GM18520 (cell line): ENCODE data around the gene OXSR1.
"Not testable (repeated sequence)": the region's sequence is repeated elsewhere in the genome, so short reads cannot be mapped to it uniquely, and the experiment has no call there.

Experiments
- ATAC-seq: cut with Tn5 transposase; IDR thresholded peaks from one replicate; pipeline ENCODE4 v1.9.1; 2021; ENCODE audit not compliant: unreplicated experiment

The OXSR1 gene

DNA sequence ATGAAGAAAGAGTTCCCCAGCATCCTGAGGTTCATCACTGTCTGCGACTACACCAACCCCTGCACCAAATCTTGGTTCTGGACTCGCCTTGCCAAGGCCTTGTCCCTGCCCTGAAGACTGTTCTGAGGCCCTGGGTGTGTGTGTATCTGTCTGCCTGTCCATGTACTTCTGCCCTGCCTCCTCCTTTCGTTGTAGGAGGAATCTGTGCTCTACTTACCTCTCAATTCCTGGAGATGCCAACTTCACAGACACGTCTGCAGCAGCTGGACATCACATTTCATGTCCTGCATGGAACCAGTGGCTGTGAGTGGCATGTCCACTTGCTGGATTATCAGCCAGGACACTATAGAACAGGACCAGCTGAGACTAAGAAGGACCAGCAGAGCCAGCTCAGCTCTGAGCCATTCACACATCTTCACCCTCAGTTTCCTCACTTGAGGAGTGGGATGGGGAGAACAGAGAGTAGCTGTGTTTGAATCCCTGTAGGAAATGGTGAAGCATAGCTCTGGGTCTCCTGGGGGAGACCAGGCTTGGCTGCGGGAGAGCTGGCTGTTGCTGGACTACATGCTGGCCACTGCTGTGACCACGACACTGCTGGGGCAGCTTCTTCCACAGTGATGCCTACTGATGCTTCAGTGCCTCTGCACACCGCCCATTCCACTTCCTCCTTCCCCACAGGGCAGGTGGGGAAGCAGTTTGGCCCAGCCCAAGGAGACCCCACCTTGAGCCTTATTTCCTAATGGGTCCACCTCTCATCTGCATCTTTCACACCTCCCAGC lies 24.0 kb upstream of the OXSR1 start:
- ATAC-seq, result no peak

DNA sequence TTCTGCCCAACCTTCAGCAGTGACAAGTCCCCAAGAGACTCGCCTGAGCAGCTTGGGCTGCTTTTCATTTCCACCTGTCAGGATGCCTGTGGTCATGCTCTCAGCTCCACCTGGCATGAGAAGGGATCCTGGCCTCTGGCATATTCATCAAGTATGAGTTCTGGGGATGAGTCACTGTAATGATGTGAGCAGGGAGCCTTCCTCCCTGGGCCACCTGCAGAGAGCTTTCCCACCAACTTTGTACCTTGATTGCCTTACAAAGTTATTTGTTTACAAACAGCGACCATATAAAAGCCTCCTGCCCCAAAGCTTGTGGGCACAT lies 23.4 kb upstream of the OXSR1 start:
- ATAC-seq, result no peak

DNA sequence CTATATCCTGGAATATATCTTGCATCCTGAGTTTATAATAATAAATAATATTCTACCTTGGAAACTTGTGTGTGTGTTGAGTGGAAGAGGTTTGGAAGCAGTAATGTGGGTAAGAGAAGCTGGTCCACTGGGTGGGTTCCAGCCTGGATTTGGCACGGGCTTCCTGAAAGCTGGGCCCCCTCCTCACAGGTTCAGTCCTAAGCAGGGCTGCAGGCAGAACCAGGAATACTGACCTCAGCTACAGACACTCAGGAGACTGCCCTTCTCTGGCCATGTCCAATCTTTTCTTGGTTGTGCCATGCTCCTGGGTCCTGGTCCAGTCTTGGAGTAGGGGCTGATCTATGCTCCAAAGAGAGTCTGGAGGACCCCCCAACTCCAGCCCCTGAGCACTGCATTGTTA lies 22.4 kb upstream of the OXSR1 start:
- ATAC-seq, result no peak

DNA sequence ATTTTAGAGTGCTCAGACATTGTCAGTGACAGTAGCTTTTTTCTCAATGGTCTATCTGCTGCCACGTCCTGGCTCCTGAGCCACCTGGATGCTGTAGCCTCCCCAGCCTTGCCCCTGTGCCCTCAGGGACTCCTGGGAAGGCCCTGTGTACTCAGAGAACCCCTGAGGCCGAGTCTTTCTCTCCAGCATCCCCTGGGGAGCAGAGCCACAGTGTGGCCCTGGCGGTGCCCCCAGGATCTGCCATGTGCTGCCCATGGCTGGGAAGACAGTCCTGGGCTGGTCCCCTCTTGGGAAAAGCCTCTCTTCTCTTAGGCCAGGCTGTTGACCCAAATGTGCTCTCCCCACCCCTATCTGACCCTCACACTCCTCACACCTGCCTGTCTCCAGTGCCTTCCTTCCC lies 21.8 kb upstream of the OXSR1 start:
- no peak for ATAC-seq

DNA sequence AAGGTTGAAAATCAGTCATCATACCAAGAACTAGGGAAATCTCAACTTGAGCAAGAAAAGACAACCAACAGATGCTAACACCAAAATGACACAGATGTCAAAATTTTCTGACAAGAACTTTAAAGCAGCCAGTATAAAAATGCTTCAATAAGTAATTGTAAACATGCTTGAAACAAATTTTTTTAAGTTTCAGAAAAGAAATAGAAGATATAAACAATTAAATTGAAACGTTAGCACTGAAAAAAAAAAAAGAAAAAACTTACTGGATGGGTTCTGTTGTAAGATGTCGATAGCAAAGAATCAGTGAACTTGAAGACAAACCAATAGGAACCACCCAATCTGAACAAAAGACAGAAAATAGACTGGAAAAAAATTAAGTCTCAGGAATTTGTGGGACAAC lies 18.8 kb upstream of the OXSR1 start:
- no peak for ATAC-seq

DNA sequence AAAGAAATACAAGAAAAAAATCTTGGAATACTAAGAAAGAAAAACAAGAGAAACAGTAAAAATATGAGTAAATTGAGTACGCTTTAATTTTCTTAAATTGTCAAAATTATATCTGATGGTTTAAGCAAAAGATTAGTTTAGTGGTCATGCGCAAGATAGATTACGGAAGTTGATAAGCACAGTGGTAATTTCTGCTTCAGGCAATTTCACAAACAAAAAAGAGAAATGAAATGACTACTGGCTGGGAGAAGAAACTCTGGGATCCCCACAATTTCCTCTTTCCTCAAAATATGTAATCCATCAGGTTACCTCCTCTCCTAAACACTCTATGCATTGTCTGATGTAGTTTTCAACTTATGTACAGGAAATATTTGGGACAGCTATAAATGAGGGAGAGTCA lies 17.9 kb upstream of the OXSR1 start:
- ATAC-seq, result no peak

DNA sequence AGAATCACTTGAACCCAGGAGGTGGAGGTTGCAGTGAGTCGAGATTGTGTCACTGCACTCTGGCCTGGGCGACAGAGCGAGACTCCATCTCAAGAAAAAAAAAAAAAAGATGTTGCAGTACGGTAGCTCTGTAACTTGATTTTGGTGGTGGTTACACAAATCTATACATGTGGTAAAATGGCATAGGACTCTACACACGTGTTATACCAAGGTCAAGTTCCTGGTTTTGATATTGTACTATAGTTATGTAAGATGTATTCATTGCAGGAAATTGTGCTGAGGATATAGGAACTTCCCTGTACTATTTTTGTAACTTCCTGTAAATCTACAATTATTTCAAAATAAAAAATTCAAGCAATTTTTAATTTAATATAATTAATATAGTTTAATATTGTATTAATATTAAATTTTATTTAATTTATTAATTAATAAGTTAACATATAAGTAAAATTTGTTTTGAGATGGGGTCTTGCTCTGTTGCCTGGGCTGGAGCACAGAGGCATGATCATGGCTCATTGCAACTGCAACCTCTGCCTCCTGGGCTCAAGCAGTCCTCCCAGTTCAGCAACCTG lies 16.9 kb upstream of the OXSR1 start:
- no peak for ATAC-seq

DNA sequence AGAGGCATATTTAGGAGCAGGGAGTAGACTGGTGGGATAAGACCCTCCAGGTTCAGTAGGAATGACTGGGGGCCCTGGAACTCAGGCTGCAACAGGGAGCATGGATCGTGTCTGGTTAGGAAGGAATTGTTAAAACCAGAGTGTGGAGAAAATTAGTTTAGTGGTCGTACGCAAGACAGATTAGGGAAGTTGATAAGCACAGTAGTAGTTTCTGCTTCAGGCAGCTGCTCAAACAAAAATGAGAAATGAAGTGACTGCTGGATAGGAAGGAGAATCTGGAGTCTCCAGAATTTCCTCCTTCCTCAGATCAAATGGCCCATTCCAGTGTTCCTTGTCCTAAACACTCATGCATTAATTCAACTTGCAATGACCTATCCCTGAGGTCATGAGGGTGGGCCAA lies 15.6 kb upstream of the OXSR1 start:
- no peak for ATAC-seq

DNA sequence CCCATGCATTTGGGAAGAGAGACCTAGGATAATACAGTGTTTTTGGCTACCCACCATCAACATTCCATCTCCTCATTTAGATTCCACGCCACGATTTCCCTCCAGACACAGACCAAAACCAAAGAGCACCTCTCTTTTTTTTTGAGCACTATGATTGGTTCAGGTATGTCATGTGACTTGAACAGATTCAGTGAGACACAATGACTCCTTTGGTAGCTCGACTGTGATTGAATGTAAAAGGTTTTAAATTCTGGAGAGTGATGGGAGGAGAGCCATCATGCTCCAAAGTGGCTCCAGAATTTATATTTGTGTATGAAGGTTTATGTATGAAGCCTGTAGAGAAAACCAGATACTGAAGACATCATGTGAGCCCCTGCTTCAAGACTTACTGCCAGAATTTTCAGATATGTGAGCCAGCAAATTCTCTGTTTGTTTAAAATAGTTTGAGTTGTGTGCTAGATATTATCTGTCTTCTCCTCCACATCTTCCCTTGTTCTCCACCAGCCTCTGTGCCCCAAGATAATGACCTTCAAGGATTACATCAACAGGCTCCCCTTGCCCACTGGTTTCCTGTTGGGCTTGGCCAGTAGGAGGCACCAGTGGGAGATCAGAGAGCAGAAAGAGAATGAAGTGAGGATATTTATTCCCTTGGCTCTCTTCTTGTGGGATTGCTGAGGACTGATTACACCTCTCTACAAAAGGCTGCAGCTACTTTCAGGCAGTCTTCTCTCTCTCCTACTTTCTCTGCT lies 14.4 kb upstream of the OXSR1 start:
- ATAC-seq, result no peak

DNA sequence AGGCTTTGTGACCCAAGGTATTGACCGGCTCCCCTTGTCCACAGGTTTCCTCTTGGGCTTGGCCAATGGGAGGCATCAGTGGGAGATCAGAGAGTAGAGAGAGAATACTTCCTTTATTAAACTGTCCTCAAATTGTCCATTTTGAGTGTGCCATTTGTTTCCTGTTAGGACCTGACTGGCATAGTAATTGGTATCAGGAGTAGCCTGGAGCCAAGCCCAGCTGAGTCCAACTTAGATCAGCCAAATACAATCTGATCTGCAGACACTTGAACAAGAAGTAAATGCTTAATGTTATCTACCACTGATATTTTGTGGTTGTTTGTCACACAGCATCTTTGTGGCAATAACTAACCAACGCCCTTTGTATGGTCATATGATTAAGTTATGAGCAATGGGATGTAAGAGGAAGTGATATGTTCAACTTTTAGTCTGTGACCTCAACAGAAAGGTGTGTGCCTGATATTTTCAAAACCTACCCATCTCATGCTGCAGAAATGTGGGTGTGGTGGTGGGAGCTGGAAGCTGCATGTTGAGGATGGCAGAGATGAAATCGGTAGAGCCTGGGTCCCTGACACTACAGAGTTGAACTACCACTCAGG lies 13.6 kb upstream of the OXSR1 start:
- no peak for ATAC-seq

DNA sequence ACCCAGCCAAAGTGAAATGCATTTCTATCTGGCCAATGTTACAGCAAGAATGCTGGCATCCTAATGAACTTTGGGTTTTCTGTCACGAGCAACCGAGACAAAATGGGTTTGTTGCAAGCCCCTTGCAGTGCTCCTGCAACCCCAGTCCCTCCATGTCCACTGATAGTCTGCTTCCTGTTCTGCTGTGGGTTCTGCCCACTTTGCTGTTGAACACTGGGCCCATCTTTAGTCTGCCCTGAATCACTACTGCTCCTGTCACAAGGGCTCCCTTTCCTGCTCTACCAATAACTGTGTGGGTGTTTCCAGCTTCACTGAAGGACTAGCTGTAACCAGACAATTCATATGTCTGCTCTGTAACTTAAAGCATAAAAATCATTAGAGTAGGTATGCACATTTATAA lies 12.7 kb upstream of the OXSR1 start:
- no peak for ATAC-seq

DNA sequence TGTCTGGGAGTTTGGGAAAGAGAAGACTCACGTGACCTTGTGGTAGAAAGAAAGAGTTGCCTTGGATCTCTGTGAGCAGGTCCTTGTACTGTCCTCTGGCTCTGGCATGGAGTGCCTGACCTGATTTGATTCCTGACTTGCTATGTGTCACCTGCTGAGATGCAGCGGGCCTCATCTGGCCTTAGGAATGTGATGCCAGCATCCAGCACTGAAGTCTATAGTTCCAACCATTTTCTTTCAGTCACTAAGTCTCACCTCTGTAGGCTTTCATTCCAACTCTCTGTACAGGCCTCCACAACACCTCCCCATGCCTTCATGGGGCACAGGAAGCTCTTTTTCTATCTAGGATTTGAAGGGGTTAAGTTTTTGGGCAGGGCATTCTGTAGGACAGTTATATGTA lies 12.1 kb upstream of the OXSR1 start:
- ATAC-seq, result no peak

DNA sequence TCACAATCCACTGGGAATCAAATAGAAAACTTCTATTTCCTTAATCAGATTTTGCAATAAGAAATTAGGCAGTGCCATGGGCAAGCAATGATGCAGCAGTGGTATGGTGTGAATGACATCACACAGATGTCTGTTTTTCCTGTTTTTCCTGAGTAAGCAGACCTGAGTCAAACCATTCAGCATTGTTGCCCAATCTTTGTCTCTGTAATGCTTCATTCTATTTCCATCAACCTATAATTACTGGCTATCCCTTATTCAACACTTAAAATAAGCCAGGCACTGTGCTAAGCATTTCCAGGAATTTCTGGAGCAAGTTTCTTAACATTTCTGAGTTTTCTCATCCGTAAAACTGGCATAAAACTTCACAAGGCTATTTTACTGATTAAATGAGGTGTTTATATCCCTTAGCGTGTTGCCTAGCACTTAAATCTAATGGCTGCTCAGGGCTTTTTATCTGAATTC lies 11.3 kb upstream of the OXSR1 start:
- no peak for ATAC-seq

DNA sequence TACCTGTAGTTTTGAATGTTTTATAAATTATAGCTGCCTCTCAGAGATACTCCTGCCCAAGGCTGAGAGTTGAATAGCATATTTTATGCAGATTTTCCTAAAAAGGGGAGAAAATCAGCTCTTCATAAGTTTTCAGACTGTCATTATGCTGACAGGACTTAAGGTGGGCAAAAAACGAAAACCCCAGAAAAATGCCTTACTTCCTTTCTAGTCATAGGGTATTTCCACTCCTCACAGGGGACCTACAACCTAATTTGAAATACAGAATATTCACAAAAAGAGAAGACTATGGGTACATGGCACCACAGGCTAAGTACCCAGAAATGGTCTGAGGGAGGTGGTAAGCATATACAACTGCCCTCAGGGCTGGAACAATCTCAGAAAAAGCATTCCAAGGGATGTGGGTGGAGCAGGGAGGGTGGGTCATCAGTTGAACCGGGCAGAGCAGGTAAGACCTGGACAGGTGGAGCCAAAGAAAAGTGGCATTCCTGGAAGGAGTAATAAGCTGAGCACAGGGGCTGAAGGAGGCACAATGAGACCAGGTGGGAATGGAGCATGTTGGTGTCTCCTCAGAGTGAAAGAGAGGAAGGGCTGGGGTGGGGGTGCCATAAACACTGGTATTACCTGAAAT lies 10.6 kb upstream of the OXSR1 start:
- ATAC-seq, result no peak

DNA sequence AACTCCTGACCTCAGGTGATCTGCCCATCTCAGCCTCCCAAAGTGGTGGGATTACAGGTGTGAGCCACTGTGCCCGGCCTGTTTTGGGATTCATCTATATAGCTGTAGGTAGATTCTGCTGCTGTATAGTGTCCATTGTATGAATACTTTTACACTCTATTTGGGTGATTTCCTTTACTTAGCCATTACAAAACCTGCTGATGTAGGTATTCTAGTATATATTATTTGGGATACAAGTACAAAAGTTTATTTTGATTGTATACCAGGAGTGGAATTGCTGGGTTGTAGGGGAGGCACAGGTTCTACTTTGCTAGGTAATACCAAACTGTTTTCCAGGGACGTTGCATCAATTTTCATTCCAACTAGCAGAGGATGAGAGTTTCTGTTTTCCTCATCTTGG lies 9.5 kb upstream of the OXSR1 start:
- ATAC-seq, result no peak

DNA sequence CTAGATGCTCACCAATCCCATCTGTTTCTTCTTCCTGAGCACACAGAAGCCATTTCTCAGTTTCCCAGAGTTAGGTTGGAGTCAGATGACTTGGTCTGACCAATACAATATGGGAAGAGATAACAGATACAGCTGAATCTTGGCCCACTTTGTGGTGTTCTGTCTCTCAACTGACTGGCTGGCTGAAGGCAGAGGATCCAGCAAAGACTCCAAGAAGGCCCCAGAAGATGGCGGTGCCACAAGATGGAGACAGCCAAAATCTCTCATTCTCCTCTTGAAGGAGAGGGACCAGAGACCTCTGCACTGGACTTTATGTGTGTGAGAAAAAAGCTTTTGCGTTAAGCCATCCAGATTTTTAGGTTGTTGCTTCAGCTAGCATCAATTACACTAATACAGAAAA lies 8.2 kb upstream of the OXSR1 start:
- ATAC-seq, result no peak

DNA sequence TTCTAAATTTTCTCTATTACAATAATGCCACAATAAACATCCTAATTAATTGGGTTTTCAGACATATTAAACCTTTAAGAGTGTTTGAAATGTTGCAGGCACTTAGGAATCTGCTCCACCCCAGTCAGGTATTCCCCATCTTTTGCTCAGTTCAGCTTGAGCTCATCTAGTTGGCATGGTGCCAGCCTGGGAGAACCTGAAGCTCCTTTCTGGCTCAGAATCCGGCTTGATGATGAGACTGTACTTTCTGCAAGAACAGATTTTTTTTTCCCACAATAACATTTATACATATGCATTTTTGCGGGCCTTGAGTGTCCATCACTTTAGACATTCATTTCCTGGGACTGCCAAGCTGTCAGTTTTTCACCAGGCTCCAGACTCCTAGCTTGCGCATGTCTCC lies 7.7 kb upstream of the OXSR1 start:
- ATAC-seq, result no peak

DNA sequence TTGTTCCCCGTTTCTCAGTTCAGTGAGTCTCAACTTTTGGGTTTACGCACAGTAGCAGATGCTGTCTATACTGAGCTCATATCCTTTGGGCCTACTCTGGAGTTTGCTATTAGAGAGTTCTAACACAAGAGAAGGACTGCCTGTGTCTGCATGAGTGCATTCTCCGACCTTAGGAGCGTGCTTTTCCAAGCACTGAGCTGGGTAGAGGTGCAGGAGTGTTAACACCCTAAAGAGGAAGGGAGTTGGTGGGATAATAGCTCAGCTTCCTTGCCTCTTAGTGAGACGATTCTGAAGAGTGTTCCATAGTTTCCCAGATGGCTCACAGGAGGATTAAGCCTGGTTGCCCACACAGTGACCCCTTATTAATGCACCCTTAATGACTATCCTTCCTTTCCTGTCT lies 6.9 kb upstream of the OXSR1 start:
- no peak for ATAC-seq

DNA sequence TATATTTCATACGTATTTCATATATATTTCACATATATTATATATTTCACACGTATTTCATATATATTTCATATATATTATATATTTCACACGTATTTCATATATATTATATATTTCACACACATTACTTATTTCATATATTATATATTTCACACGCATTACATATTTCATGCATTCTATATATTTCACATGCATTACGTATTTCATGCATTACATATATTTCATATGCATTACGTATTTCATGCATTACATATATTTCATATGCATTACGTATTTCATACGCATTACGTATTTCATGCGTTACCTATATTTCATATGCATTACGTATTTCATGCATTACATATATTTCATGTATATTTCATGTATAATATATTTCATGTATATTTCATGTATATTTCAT lies 4.6 kb upstream of the OXSR1 start:
- not testable (repeated sequence) for ATAC-seq

DNA sequence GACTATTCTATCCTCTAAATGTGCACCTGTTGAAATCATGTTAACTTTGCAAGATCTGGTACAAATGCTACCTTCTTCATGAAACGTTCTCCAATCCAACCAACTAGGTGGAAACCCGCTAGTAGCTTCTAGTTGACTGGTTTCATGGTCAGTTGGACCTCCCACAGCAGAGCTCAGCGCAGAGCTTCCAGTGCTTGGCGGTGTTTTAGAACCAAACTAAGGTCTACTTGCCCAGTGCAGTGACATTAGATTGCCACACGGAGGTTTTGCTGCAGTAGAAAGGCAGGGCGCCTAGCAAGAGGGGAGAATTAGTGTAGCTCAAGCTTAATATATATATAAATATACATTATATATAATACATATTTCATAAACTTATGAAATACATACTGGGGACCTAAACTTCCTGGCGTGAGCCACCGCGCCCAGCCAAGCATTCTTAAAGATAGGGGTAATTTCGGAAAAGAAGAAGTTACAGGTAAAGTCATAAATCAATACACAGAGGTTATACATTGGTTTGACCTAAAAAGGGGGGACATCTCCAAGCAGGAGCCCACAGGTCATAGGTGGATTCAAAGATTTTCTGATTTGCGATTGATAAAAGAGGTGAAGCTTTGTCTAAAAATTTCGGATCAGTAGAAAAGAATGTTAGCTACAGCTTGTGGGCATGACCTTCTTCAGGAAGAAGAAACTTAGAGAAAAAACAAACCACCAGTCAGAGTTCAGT lies 2.1 kb upstream of the OXSR1 start:
- ATAC-seq, result no peak
